ENCODE results near the gene ANKRD13B. TPM values are rescaled to one million over a fixed set of nuclear protein-coding genes. Genes with fewer than 3 reads are reported as not detected.

ANKRD13B gene
- total RNA-seq, 1 experiment from 2014 or later, result 17.9 TPM

GRCh38 chr17:29617481-29618271 lies 24.7 kb downstream of the ANKRD13B start:
- TF ChIP-seq, protein P1, sequence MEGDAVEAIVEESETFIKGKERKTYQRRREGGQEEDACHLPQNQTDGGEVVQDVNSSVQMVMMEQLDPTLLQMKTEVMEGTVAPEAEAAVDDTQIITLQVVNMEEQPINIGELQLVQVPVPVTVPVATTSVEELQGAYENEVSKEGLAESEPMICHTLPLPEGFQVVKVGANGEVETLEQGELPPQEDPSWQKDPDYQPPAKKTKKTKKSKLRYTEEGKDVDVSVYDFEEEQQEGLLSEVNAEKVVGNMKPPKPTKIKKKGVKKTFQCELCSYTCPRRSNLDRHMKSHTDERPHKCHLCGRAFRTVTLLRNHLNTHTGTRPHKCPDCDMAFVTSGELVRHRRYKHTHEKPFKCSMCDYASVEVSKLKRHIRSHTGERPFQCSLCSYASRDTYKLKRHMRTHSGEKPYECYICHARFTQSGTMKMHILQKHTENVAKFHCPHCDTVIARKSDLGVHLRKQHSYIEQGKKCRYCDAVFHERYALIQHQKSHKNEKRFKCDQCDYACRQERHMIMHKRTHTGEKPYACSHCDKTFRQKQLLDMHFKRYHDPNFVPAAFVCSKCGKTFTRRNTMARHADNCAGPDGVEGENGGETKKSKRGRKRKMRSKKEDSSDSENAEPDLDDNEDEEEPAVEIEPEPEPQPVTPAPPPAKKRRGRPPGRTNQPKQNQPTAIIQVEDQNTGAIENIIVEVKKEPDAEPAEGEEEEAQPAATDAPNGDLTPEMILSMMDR (IDR thresholded peaks at IDR 0.05; ENCODE audit: unreplicated experiment), result peak; percentile 24
- no peak for DNase-seq (ENCODE audit: unreplicated experiment)
- H3K27me3 Mint-ChIP-seq (ENCODE audit: insufficient read depth, unreplicated experiment), result no peaks in the 10 kb centered on the region
- H3K9me3 Mint-ChIP-seq (ENCODE audit: unreplicated experiment), result no peaks in the 10 kb centered on the region
- peaks cover 27% of the 10 kb centered on the region for H3K4me1 Mint-ChIP-seq (ENCODE audit: insufficient read depth, unreplicated experiment)
- ChIA-PET POLR2A (interaction anchor here (1.1 to 1.6 kb wide), 4 partner anchors 13 to 93 kb away, joined by 4 to 6 read pairs (median 5); no protein-coding TSS in a partner anchor), CTCF (interaction anchor here (0.6 to 2.1 kb wide), 21 partner anchors 9 to 248 kb away, joined by 3 to 11 read pairs (median 4); no protein-coding TSS in a partner anchor)
- no peak overlapping the region for H3K27ac Mint-ChIP-seq (ENCODE audit: low read depth, unreplicated experiment)
- H3K4me3 Mint-ChIP-seq (ENCODE audit: unreplicated experiment), result no peak overlapping the region
- no peaks in the 10 kb centered on the region for H3K36me3 Mint-ChIP-seq (ENCODE audit: insufficient read depth, unreplicated experiment)
- intact Hi-C loops (cut with micrococcal nuclease), result no loop called here
- no TSS peak for BruUV-seq (replicated peaks)

DNA sequence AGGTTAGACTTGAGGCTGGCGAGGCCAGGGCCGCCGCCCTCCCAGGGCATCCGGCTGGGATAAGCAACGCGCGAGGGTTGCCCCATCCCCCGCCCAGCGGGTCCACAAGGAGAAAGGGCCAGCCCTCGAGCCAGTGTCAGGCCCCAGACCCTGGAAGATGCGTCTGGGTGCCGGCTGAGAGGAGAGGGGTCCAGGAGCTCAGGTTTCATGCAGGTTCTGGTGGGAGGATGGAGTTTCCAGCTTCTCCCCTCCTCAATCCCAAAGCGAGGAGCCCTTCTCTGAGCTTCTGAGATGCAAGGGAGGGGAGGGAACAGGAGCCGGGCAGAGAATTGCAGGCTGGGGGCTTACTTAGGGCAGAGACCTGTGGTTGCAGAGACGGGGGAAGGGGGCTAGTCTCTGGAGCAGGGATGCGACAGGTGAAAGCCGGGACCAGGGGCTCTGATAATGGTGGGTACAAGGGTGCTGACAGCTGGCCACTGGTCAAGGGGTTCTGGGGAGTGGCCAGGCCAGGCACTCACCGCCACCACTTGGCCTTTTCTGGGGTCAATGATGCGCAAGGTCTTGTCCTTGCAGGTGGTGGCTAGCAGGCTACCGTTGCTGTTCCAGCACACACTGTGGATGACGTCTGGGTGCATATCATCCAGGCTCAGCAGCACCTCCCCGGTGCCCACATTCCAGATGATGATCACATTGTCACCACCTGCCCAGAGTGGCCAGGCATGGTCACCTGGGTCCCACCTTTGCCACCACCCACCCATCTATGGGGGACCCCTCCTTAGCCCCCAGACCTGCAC lies 25.5 kb downstream of the ANKRD13B start:
- CTCF ChIA-PET, result interaction anchor here (0.7 to 2.1 kb wide), 12 partner anchors 9 to 1006 kb away, joined by 3 to 11 read pairs (median 4); no protein-coding TSS in a partner anchor
- TF ChIP-seq, protein P1 (IDR thresholded peaks at IDR 0.05; ENCODE audit: unreplicated experiment), result no peak
- H3K9me3 Mint-ChIP-seq (ENCODE audit: unreplicated experiment), result no peaks in the 10 kb centered on the region
- no peak overlapping the region for H3K4me3 Mint-ChIP-seq (ENCODE audit: unreplicated experiment)
- H3K36me3 Mint-ChIP-seq (ENCODE audit: insufficient read depth, unreplicated experiment), result peaks cover 1% of the 10 kb centered on the region
- no peaks in the 10 kb centered on the region for H3K27me3 Mint-ChIP-seq (ENCODE audit: insufficient read depth, unreplicated experiment)
- intact Hi-C loops (cut with micrococcal nuclease), result no loop called here
- H3K27ac Mint-ChIP-seq (ENCODE audit: low read depth, unreplicated experiment), result no peak overlapping the region
- no peak for DNase-seq (ENCODE audit: unreplicated experiment)
- H3K4me1 Mint-ChIP-seq (ENCODE audit: insufficient read depth, unreplicated experiment), result peaks cover 31% of the 10 kb centered on the region
- BruUV-seq (replicated peaks), result no TSS peak
- POLR2A ChIA-PET, result interaction anchor here (1.1 to 1.6 kb wide), 4 partner anchors 13 to 93 kb away, joined by 4 to 6 read pairs (median 5); no protein-coding TSS in a partner anchor

DNA sequence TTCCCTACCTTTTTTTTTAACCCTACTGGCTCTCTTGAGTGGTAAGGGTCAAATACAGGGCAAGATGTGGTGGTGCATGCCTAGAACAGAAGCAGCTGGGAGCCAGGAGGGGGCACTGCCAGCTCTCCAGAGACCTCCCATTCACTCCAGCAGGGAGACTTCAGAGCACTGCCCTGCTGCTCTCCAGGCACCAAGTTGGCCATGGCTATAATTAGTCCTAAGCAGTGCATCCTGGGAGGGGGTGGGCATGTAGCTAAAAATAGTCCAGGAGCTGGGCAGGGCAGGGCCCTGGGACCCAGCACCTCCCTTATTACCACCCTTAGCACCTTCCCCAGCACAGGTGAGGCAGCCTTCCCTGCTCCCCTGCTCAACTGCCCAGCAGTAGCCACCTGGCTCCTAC lies 26.3 kb downstream of the ANKRD13B start:
- H3K4me3 Mint-ChIP-seq (ENCODE audit: unreplicated experiment), result no peak overlapping the region
- H3K4me1 Mint-ChIP-seq (ENCODE audit: insufficient read depth, unreplicated experiment), result peaks cover 38% of the 10 kb centered on the region
- H3K27me3 Mint-ChIP-seq (ENCODE audit: insufficient read depth, unreplicated experiment), result no peaks in the 10 kb centered on the region
- peaks cover 5% of the 10 kb centered on the region for H3K36me3 Mint-ChIP-seq (ENCODE audit: insufficient read depth, unreplicated experiment)
- H3K9me3 Mint-ChIP-seq (ENCODE audit: unreplicated experiment), result no peaks in the 10 kb centered on the region
- BruUV-seq (replicated peaks), result no TSS peak
- CTCF ChIA-PET, result interaction anchor here (0.7 to 2.1 kb wide), 5 partner anchors 20 to 1330 kb away, joined by 3 to 5 read pairs (median 4); no protein-coding TSS in a partner anchor
- DNase-seq (ENCODE audit: unreplicated experiment), result peak; percentile 29
- POLR2A ChIA-PET, result interaction anchor here (0.9 kb wide), 1 partner anchor 229 kb away, joined by 3 read pairs; the partner anchor contains the start of gene TAOK1
- TF ChIP-seq, protein P1 (IDR thresholded peaks at IDR 0.05; ENCODE audit: unreplicated experiment), result no peak
- H3K27ac Mint-ChIP-seq (ENCODE audit: low read depth, unreplicated experiment), result no peak overlapping the region
- intact Hi-C loops (cut with micrococcal nuclease), result no loop called here

DNA sequence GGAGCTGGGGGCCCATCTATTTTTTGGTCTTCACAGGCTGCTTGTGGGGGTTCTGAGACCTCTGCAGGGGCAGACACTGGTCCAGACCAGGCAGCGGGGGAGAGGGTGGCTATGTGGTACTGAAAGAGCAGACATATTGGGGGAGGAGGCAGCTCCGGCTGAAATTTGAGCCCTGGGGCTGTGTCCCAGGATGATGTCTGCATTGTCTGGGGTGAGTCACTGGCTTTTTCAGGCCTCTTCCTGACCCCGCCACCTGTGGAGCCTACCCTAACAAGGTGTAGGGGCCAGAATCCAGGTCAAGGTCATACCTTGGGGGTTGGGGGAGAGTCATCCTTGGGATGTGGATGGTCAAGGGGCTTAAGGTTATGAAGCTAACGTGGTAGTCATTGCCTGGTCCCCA lies 27.3 kb downstream of the ANKRD13B start:
- H3K4me1 Mint-ChIP-seq (ENCODE audit: insufficient read depth, unreplicated experiment), result peaks cover 41% of the 10 kb centered on the region
- TF ChIP-seq, protein P1 (IDR thresholded peaks at IDR 0.05; ENCODE audit: unreplicated experiment), result no peak
- no peaks in the 10 kb centered on the region for H3K9me3 Mint-ChIP-seq (ENCODE audit: unreplicated experiment)
- intact Hi-C loops (cut with micrococcal nuclease), result no loop called here
- no peak overlapping the region for H3K4me3 Mint-ChIP-seq (ENCODE audit: unreplicated experiment)
- BruUV-seq (replicated peaks), result no TSS peak
- DNase-seq (ENCODE audit: unreplicated experiment), result peak; percentile 79
- peaks cover 5% of the 10 kb centered on the region for H3K36me3 Mint-ChIP-seq (ENCODE audit: insufficient read depth, unreplicated experiment)
- H3K27ac Mint-ChIP-seq (ENCODE audit: low read depth, unreplicated experiment), result no peak overlapping the region
- no peaks in the 10 kb centered on the region for H3K27me3 Mint-ChIP-seq (ENCODE audit: insufficient read depth, unreplicated experiment)
- ChIA-PET POLR2A (interaction anchor here (0.6 to 1.2 kb wide), 7 partner anchors 11 to 671 kb away, joined by 3 to 4 read pairs (median 3); partner anchors contain the start of gene TAOK1), CTCF (interaction anchor here (1.3 kb wide), 1 partner anchor 144 kb away, joined by 4 read pairs; no protein-coding TSS in a partner anchor)

All from MCF 10A (cell line).